ENCODE results near the gene KCTD1. TPM values are rescaled to one million over a fixed set of nuclear protein-coding genes. Genes with fewer than 3 reads are reported as not detected.

Gene KCTD1
- total and polyA plus RNA-seq, 2 of the 8 experiments (the other 6 are each of a cell fraction or from before 2014, with no cell fraction given): 7.7 to 14.0 TPM

GRCh38 chr18:26489191-26489590, 59.2 kb downstream of the KCTD1 start (continued):
- no peak for TF ChIP-seq HDAC2 (IDR thresholded peaks at IDR 0.05; ENCODE audit: borderline replicate concordance in 1 of 2, low read depth in 2 of 2, low read length in 2 of 2)
- no peak for TF ChIP-seq USF2 (IDR thresholded peaks at IDR 0.05; ENCODE audit: low read length)
- TF ChIP-seq KDM5A (IDR thresholded peaks at IDR 0.05; ENCODE audit: low read length): no peak
- no peak for TF ChIP-seq CBX5 (IDR thresholded peaks at IDR 0.05; ENCODE audit: low read depth, low read length)
- TF ChIP-seq EGR1 (IDR thresholded peaks at IDR 0.05; ENCODE audit: borderline replicate concordance, low read depth, low read length): no peak

All from H1 (cell line).